SK-N-SH treated with all-trans-retinoic acid at 6 μM for 48 hours (cell line): ENCODE data around the gene PPP1R12A.

Experiments
- ATAC-seq: fragments of 200-7000 bp; cut with Tn5 transposase; 3 replicates; pipeline ENCODE4 v1.9.1; 2020; ENCODE audit warnings: mild to moderate bottlenecking, moderate library complexity
- ARNTL ChIP-seq: fragments of 450-650 bp; formaldehyde crosslinking; IDR thresholded peaks from 2 replicates; pipeline ENCODE4 v1.5.0; 2020; ENCODE audit warnings: low read depth, mild to moderate bottlenecking, moderate library complexity, borderline replicate concordance
- BACH2 ChIP-seq: fragments of 250-450 bp; sonication (Bioruptor Pico); IDR thresholded peaks from 2 replicates; pipeline ENCODE4 v1.9.0; 2021; ENCODE audit warnings: mild to moderate bottlenecking, borderline replicate concordance
- CSDC2 ChIP-seq: fragments of 250-450 bp; sonication (Bioruptor Pico); IDR thresholded peaks from 2 replicates; pipeline ENCODE4 v1.5.0; 2020; ENCODE audit warnings: mild to moderate bottlenecking, moderate library complexity
- ESRRG ChIP-seq: fragments of 250-450 bp; sonication (Bioruptor Pico); IDR thresholded peaks from 2 replicates; pipeline ENCODE4 v1.6.1; 2021; ENCODE audit warnings: mild to moderate bottlenecking
- GLIS3 ChIP-seq: fragments of 250-450 bp; sonication (Bioruptor Pico); IDR thresholded peaks from 2 replicates; pipeline ENCODE4 v1.5.0; 2020; ENCODE audit warnings: mild to moderate bottlenecking, moderate library complexity
- ISL1 ChIP-seq: fragments of 250-450 bp; sonication (Bioruptor Pico); IDR thresholded peaks from 2 replicates; pipeline ENCODE4 v2.1.2; 2022; ENCODE audit warnings: mild to moderate bottlenecking, moderate library complexity
- OSR1 ChIP-seq: fragments of 250-450 bp; sonication (Bioruptor Pico); IDR thresholded peaks from 2 replicates; pipeline ENCODE4 v1.8.0; 2022; ENCODE audit warnings: moderate library complexity, mild to moderate bottlenecking, inconsistent platforms
- POU6F1 ChIP-seq: fragments of 250-450 bp; sonication (Bioruptor Pico); IDR thresholded peaks from 2 replicates; pipeline ENCODE4 v1.8.0; 2021; ENCODE audit warnings: low read depth, mild to moderate bottlenecking, moderate library complexity, borderline replicate concordance
- PPARA ChIP-seq: fragments of 250-450 bp; sonication (Bioruptor Pico); IDR thresholded peaks from 2 replicates; pipeline ENCODE4 v1.5.0; 2020; ENCODE audit warnings: mild to moderate bottlenecking, borderline replicate concordance
- RARB ChIP-seq: fragments of 250-450 bp; sonication (Bioruptor Pico); IDR thresholded peaks from 2 replicates; pipeline ENCODE4 v1.8.0; 2021; ENCODE audit warnings: mild to moderate bottlenecking, moderate library complexity
- SNAI2 ChIP-seq: fragments of 250-450 bp; sonication (Bioruptor Pico); IDR thresholded peaks from 2 replicates; pipeline ENCODE4 v1.5.0; 2020; ENCODE audit warnings: mild to moderate bottlenecking, moderate library complexity
- TCF4 ChIP-seq: fragments of 250-450 bp; sonication (Bioruptor Pico); IDR thresholded peaks from 2 replicates; pipeline ENCODE4 v1.8.0; 2021; ENCODE audit warnings: mild to moderate bottlenecking, moderate library complexity, borderline replicate concordance
- TOX ChIP-seq: fragments of 250-450 bp; sonication (Bioruptor Pico); IDR thresholded peaks from 2 replicates; pipeline ENCODE4 v1.8.0; 2021; ENCODE audit warnings: mild to moderate bottlenecking, moderate library complexity, borderline replicate concordance
- ZC3H10 ChIP-seq: fragments of 250-450 bp; sonication (Bioruptor Pico); IDR thresholded peaks from 2 replicates; pipeline ENCODE4 v1.5.1; 2021; ENCODE audit warnings: mild to moderate bottlenecking, moderate library complexity
- ZFP3 ChIP-seq: fragments of 250-450 bp; sonication (Bioruptor Pico); IDR thresholded peaks from 2 replicates; pipeline ENCODE4 v1.5.0; 2020; ENCODE audit warnings: mild to moderate bottlenecking, moderate library complexity
- ZFP30 ChIP-seq: fragments of 450-650 bp; formaldehyde crosslinking; IDR thresholded peaks from 2 replicates; pipeline ENCODE4 v1.5.0; 2022; ENCODE audit warnings: mild to moderate bottlenecking, moderate library complexity
- ZNF565 ChIP-seq: fragments of 450-650 bp; formaldehyde crosslinking; conservative IDR thresholded peaks from 2 replicates; pipeline ENCODE4 v1.5.0; 2020; ENCODE audit warnings: low read depth, mild to moderate bottlenecking, moderate library complexity
- ZNF70 ChIP-seq: fragments of 450-650 bp; formaldehyde crosslinking; IDR thresholded peaks from 2 replicates; pipeline ENCODE4 v1.5.0; 2020; ENCODE audit warnings: mild to moderate bottlenecking, moderate library complexity
- ZNF8 ChIP-seq: fragments of 450-650 bp; formaldehyde crosslinking; IDR thresholded peaks from 2 replicates; pipeline ENCODE4 v1.5.0; 2020; ENCODE audit warnings: mild to moderate bottlenecking, moderate library complexity
- TF ChIP-seq, protein P1 (sequence below): fragments of 250-450 bp; sonication (Bioruptor Pico); IDR thresholded peaks from 2 replicates; pipeline ENCODE4 v1.5.1; 2021; ENCODE audit warnings: mild to moderate bottlenecking, moderate library complexity
- TF ChIP-seq, protein P2 (sequence below): fragments of 250-450 bp; sonication (Bioruptor Pico); IDR thresholded peaks from 2 replicates; pipeline ENCODE4 v1.5.1; 2020; ENCODE audit warnings: low read depth, mild to moderate bottlenecking, moderate library complexity
- TF ChIP-seq, protein P3 (sequence below): fragments of 250-450 bp; sonication (Bioruptor Pico); IDR thresholded peaks from 2 replicates; pipeline ENCODE4 v1.8.0; 2020; ENCODE audit warnings: mild to moderate bottlenecking, moderate library complexity, borderline replicate concordance

The PPP1R12A gene

GRCh38 chr12:79834712-79835376 lies 100.1 kb downstream of the PPP1R12A start:
- no peak for ATAC-seq
- TF ChIP-seq BACH2 (CRISPR knock-in tag) (no peak), GLIS3 (CRISPR knock-in tag) (no peak), TCF4 (CRISPR knock-in tag) (no peak), ZNF8 (CRISPR knock-in tag) (no peak), SNAI2 (CRISPR knock-in tag) (no peak), ZNF70 (CRISPR knock-in tag) (no peak), OSR1 (CRISPR knock-in tag) (no peak), TOX (no peak), ISL1 (no peak), PPARA (CRISPR knock-in tag) (no peak), ESRRG (CRISPR knock-in tag) (no peak)
- TF ChIP-seq, protein P1, sequence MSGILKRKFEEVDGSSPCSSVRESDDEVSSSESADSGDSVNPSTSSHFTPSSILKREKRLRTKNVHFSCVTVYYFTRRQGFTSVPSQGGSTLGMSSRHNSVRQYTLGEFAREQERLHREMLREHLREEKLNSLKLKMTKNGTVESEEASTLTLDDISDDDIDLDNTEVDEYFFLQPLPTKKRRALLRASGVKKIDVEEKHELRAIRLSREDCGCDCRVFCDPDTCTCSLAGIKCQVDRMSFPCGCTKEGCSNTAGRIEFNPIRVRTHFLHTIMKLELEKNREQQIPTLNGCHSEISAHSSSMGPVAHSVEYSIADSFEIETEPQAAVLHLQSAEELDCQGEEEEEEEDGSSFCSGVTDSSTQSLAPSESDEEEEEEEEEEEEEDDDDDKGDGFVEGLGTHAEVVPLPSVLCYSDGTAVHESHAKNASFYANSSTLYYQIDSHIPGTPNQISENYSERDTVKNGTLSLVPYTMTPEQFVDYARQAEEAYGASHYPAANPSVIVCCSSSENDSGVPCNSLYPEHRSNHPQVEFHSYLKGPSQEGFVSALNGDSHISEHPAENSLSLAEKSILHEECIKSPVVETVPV: no peak
- TF ChIP-seq, protein P2, sequence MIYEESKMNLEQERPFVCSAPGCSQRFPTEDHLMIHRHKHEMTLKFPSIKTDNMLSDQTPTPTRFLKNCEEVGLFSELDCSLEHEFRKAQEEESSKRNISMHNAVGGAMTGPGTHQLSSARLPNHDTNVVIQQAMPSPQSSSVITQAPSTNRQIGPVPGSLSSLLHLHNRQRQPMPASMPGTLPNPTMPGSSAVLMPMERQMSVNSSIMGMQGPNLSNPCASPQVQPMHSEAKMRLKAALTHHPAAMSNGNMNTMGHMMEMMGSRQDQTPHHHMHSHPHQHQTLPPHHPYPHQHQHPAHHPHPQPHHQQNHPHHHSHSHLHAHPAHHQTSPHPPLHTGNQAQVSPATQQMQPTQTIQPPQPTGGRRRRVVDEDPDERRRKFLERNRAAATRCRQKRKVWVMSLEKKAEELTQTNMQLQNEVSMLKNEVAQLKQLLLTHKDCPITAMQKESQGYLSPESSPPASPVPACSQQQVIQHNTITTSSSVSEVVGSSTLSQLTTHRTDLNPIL (CRISPR knock-in tag): no peak

GRCh38 chr12:79830440-79830839 lies 104.5 kb downstream of the PPP1R12A start:
- TF ChIP-seq, protein P2 (CRISPR knock-in tag): no peak
- TF ChIP-seq, protein P1: no peak
- TF ChIP-seq, protein P3, sequence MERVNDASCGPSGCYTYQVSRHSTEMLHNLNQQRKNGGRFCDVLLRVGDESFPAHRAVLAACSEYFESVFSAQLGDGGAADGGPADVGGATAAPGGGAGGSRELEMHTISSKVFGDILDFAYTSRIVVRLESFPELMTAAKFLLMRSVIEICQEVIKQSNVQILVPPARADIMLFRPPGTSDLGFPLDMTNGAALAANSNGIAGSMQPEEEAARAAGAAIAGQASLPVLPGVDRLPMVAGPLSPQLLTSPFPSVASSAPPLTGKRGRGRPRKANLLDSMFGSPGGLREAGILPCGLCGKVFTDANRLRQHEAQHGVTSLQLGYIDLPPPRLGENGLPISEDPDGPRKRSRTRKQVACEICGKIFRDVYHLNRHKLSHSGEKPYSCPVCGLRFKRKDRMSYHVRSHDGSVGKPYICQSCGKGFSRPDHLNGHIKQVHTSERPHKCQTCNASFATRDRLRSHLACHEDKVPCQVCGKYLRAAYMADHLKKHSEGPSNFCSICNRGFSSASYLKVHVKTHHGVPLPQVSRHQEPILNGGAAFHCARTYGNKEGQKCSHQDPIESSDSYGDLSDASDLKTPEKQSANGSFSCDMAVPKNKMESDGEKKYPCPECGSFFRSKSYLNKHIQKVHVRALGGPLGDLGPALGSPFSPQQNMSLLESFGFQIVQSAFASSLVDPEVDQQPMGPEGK (CRISPR knock-in tag): no peak
- TF ChIP-seq ZC3H10: no peak
- TF ChIP-seq PPARA (CRISPR knock-in tag): no peak
- TF ChIP-seq TCF4 (CRISPR knock-in tag): no peak
- no peak for TF ChIP-seq SNAI2 (CRISPR knock-in tag)
- no peak for TF ChIP-seq POU6F1 (CRISPR knock-in tag)
- TF ChIP-seq RARB (CRISPR knock-in tag): no peak
- no peak for TF ChIP-seq ZNF8 (CRISPR knock-in tag)
- no peak for TF ChIP-seq CSDC2
- no peak for TF ChIP-seq ISL1
- no peak for TF ChIP-seq OSR1 (CRISPR knock-in tag)
- no peak for TF ChIP-seq GLIS3 (CRISPR knock-in tag)
- no peak for TF ChIP-seq ESRRG (CRISPR knock-in tag)
- no peak for TF ChIP-seq TOX
- no peak for TF ChIP-seq ZNF565 (CRISPR knock-in tag)
- TF ChIP-seq ZFP3 (CRISPR knock-in tag): no peak
- no peak for TF ChIP-seq ZFP30
- TF ChIP-seq, all 23 proteins: peak for 0
- no peak for ATAC-seq

- no peak for ATAC-seq
- TF ChIP-seq TOX (no peak), ZNF565 (CRISPR knock-in tag) (no peak), SNAI2 (CRISPR knock-in tag) (no peak), POU6F1 (CRISPR knock-in tag) (no peak), ARNTL (no peak), ISL1 (no peak), ZNF8 (CRISPR knock-in tag) (no peak), PPARA (CRISPR knock-in tag) (no peak), TCF4 (CRISPR knock-in tag) (no peak), ZNF70 (CRISPR knock-in tag) (no peak)
- TF ChIP-seq, protein P2 (CRISPR knock-in tag): no peak
- TF ChIP-seq, protein P1: no peak
Measured at GRCh38 chr12:79828924-79829323, 106.0 kb downstream of the PPP1R12A start.
